ENCODE data around the gene WDR13. TPM values are rescaled to one million over a fixed set of nuclear protein-coding genes. Genes with fewer than 3 reads are reported as not detected.
"Not testable (repeated sequence)": the region's sequence is repeated elsewhere in the genome, so short reads cannot be mapped to it uniquely, and the experiment has no call there.

Gene WDR13
- 100 to 1,000 TPM; 107 to 213 (median 150) TPM for total RNA-seq
- 100 to 1,000 TPM; 422 to 552 TPM for polyA plus RNA-seq

- Histone ChIP-seq H3K4me1 (no peaks in the 10 kb centered on the region), H3K27me3 (no peaks in the 10 kb centered on the region), H3K4me3 (peak within 1 kb of the TSS; percentile 32 to 59 (median 50)), H3K36me3 (peaks cover 0 to 22% (median 0%) of the 10 kb centered on the region in 3 donors), H3K27ac (peak within 1 kb of the TSS; percentile 89 to 96 (median 92)), H3K9me3 (no peaks in the 10 kb centered on the region)
- ATAC-seq (peak; percentile 74 to 93 (median 86)), FAIRE-seq (peak; percentile 94), DNase-seq (peak; percentile 91 to 96 (median 91))
- WGBS, 2 donors: 0 to 33% methylated on average over 62 of the region's 62 CpGs
- TF ChIP-seq, protein P1, sequence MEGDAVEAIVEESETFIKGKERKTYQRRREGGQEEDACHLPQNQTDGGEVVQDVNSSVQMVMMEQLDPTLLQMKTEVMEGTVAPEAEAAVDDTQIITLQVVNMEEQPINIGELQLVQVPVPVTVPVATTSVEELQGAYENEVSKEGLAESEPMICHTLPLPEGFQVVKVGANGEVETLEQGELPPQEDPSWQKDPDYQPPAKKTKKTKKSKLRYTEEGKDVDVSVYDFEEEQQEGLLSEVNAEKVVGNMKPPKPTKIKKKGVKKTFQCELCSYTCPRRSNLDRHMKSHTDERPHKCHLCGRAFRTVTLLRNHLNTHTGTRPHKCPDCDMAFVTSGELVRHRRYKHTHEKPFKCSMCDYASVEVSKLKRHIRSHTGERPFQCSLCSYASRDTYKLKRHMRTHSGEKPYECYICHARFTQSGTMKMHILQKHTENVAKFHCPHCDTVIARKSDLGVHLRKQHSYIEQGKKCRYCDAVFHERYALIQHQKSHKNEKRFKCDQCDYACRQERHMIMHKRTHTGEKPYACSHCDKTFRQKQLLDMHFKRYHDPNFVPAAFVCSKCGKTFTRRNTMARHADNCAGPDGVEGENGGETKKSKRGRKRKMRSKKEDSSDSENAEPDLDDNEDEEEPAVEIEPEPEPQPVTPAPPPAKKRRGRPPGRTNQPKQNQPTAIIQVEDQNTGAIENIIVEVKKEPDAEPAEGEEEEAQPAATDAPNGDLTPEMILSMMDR (IDR thresholded peaks at IDR 0.05): no peak
- intact Hi-C loops (cut with DNase I): no loop called here
Measured at GRCh38 chrX:48597353-48598264, at the start of gene WDR13. Gene WDR13, plus strand, starts transcription at chrX:48597492. Its CDS starts 505 bp downstream, at chrX:48597997.

DNA sequence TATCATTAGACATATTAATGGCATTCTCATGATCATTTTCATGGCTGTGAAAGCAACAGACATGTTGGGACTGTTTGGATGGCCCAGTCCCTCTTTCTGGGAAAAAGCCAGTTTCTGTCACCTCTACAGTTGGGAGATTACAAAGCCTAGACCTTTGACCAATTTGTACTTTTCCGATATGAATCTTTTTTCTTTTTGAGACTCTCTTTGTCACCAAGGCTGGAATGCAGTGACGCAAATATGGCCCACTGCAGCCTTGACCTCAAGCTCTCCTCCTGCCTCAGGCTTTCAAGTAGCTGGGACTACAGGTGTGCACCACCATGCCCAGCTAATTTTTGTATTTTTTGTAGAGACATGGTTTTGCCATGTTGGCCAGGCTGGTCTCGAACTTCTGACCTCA lies 48.4 kb upstream of the WDR13 start:
- H3K27me3 ChIP-seq: no peaks in the 10 kb centered on the region
- DNase-seq (no peak), ATAC-seq (no peak), FAIRE-seq (no peak)
- TF ChIP-seq, protein P1 (IDR thresholded peaks at IDR 0.05): no peak
- H3K4me3 ChIP-seq: no peak overlapping the region
- intact Hi-C loops (cut with DNase I): no loop called here
- WGBS, 2 donors: 66 to 73% methylated on average over 3 of the region's 3 CpGs
- H3K36me3 ChIP-seq: no peaks in the 10 kb centered on the region
- no peaks in the 10 kb centered on the region for H3K9me3 ChIP-seq
- no peak overlapping the region for H3K27ac ChIP-seq
- no peaks in the 10 kb centered on the region for H3K4me1 ChIP-seq

GRCh38 chrX:48555731-48556325 lies 41.5 kb upstream of the WDR13 start:
- H3K9me3 ChIP-seq; H3K27ac ChIP-seq; ATAC-seq; H3K4me1 ChIP-seq; DNase-seq; FAIRE-seq; intact Hi-C loops (cut with DNase I); H3K27me3 ChIP-seq; H3K36me3 ChIP-seq; H3K4me3 ChIP-seq: not testable (repeated sequence)
- WGBS, 2 donors: 85 to 91% methylated on average over 9 of the region's 9 CpGs

GRCh38 chrX:48558271-48558670 lies 39.0 kb upstream of the WDR13 start:
- peak in 3 of 4 donors; percentile 51 to 70 (median 62) for ATAC-seq
- TF ChIP-seq, protein P1 (IDR thresholded peaks at IDR 0.05): no peak
- no peak for DNase-seq
- no peak overlapping the region for H3K27ac ChIP-seq
- intact Hi-C loops (cut with DNase I): no loop called here
- no peaks in the 10 kb centered on the region for H3K36me3 ChIP-seq
- no peak for FAIRE-seq
- no peaks in the 10 kb centered on the region for H3K27me3 ChIP-seq
- 78 to 79% methylated on average over 4 of the region's 4 CpGs for WGBS, 2 donors
- H3K4me1 ChIP-seq: no peaks in the 10 kb centered on the region
- no peak overlapping the region for H3K4me3 ChIP-seq
- H3K9me3 ChIP-seq: no peaks in the 10 kb centered on the region

DNA sequence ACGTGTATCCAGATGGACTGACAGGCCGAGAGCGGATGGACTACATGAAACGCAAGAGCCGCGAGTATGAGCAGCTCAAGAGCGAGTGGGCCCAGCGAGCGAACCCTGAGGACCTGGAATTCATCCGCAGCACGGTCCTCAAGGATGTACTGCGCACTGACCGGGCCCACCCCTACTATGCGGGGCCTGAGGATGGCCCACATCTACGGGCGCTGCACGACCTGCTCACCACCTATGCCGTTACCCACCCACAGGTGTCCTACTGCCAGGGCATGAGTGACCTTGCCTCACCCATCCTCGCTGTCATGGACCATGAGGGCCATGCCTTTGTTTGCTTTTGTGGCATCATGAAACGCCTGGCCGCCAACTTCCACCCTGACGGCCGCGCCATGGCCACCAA lies 37.7 kb upstream of the WDR13 start:
- H3K9me3 ChIP-seq: no peaks in the 10 kb centered on the region
- no peaks in the 10 kb centered on the region for H3K36me3 ChIP-seq
- no peak overlapping the region for H3K27ac ChIP-seq
- no peak for DNase-seq
- H3K4me1 ChIP-seq: no peaks in the 10 kb centered on the region
- no peak for FAIRE-seq
- 92 to 94% methylated on average over 24 of the region's 24 CpGs for WGBS, 2 donors
- intact Hi-C loops (cut with DNase I): no loop called here
- ATAC-seq: no peak
- H3K4me3 ChIP-seq: no peak overlapping the region
- H3K27me3 ChIP-seq: no peaks in the 10 kb centered on the region
- TF ChIP-seq, protein P1 (IDR thresholded peaks at IDR 0.05): no peak

All from pancreas (tissue), 10 donors.